Activated gamma-delta T cell treated with Interleukin-2 at 50 U/mL for 16 hours (primary cell): ENCODE data around the gene USP8.
"Not testable (repeated sequence)": the region's sequence is repeated elsewhere in the genome, so short reads cannot be mapped to it uniquely, and the experiment has no call there.

Experiments
- DNase-seq: peaks from one replicate; pipeline ENCODE4 v3.0.0-alpha.2; 2020

USP8 gene

GRCh38 chr15:50452927-50453326 lies 28.7 kb downstream of the USP8 start:
- DNase-seq: no peak

- no peak for DNase-seq
Measured at GRCh38 chr15:50458348-50459112, 34.3 kb downstream of the USP8 start.

GRCh38 chr15:50463423-50464358 lies 39.5 kb downstream of the USP8 start:
- no peak for DNase-seq

- DNase-seq: no peak
Measured at GRCh38 chr15:50471072-50471471, 46.9 kb downstream of the USP8 start.

- no peak for DNase-seq
Measured at GRCh38 chr15:50476143-50476542, 51.9 kb downstream of the USP8 start.

GRCh38 chr15:50484781-50485180 lies 60.6 kb downstream of the USP8 start:
- DNase-seq: no peak

GRCh38 chr15:50485389-50485788 lies 61.2 kb downstream of the USP8 start:
- no peak for DNase-seq

GRCh38 chr15:50487287-50487686 lies 63.1 kb downstream of the USP8 start:
- DNase-seq: no peak

- no peak for DNase-seq
Measured at GRCh38 chr15:50493625-50494024, 69.4 kb downstream of the USP8 start.

- DNase-seq: not testable (repeated sequence)
Measured at GRCh38 chr15:50494547-50494946, 70.3 kb downstream of the USP8 start.

- no peak for DNase-seq
Measured at GRCh38 chr15:50496692-50497091, 72.5 kb downstream of the USP8 start.

GRCh38 chr15:50500352-50500751 lies 76.1 kb downstream of the USP8 start:
- no peak for DNase-seq

- no peak for DNase-seq
Measured at GRCh38 chr15:50501815-50502214, 77.6 kb downstream of the USP8 start.

- DNase-seq: no peak
Measured at GRCh38 chr15:50503144-50503543, 78.9 kb downstream of the USP8 start.

- DNase-seq: not testable (repeated sequence)
Measured at GRCh38 chr15:50505656-50506055, 81.5 kb downstream of the USP8 start.

GRCh38 chr15:50506121-50506520 lies 81.9 kb downstream of the USP8 start:
- no peak for DNase-seq

- DNase-seq: no peak
Measured at GRCh38 chr15:50513001-50513400, 88.8 kb downstream of the USP8 start.

- no peak for DNase-seq
Measured at GRCh38 chr15:50519740-50520425, 95.7 kb downstream of the USP8 start.

- DNase-seq: no peak
Measured at GRCh38 chr15:50523851-50524251, 99.6 kb downstream of the USP8 start.

GRCh38 chr15:50531163-50531562 lies 107.0 kb downstream of the USP8 start:
- no peak for DNase-seq

- DNase-seq: no peak
Measured at GRCh38 chr15:50531766-50532165, 107.6 kb downstream of the USP8 start.

GRCh38 chr15:50542887-50543210 lies 118.6 kb downstream of the USP8 start:
- DNase-seq: no peak

- no peak for DNase-seq
Measured at GRCh38 chr15:50543556-50543955, 119.4 kb downstream of the USP8 start.

GRCh38 chr15:50544368-50544767 lies 120.2 kb downstream of the USP8 start:
- DNase-seq: no peak
